H1 (cell line): Measurements from ENCODE around the gene TMEM44. TPM values are rescaled to one million over a fixed set of nuclear protein-coding genes. Genes with fewer than 3 reads are reported as not detected.

ENCODE experiments used
- CTCF ChIA-PET: fragments of 300-600 bp; sonication (Branson Sonifier 250); formaldehyde crosslinking; loops from one replicate; lab custom pipeline; 2021; ENCODE audit not compliant: partially characterized antibody; lab: Charles Lee
- POLR2A ChIA-PET: fragments of 300-600 bp; sonication (Branson Sonifier 250); formaldehyde crosslinking; loops from one replicate; lab custom pipeline; 2021; ENCODE audit warnings: inconsistent platforms; ENCODE audit not compliant: partially characterized antibody; lab: Charles Lee
- DNase-seq, 2 experiments: peaks; one replicate each; pipeline versions ENCODE4 v3.0.0 to v3.0.0-alpha.2; 2010 to 2022; ENCODE audit warnings: low spot score in 2 of 2, low read depth in 1 of 2, mixed read lengths in 1 of 2
- FAIRE-seq: peaks from 2 replicates; lab custom pipeline; 2011; peaks lifted over from hg19 to GRCh38; lab: Jason Lieb, UNC
- H2AFZ ChIP-seq: 2 replicates; pipeline ENCODE4 v1.8.1; 2012; ENCODE audit warnings: low read length, inconsistent platforms
- H2AK5ac ChIP-seq: 2 replicates; pipeline ENCODE4 v1.6.1; 2013; ENCODE audit warnings: low read depth, low read length
- H2BK120ac ChIP-seq: replicated peaks from 2 replicates; pipeline ENCODE3; 2013; ENCODE audit warnings: low read depth, low read length, inconsistent platforms
- H2BK12ac ChIP-seq: 2 replicates; pipeline ENCODE4 v1.6.1; 2013; ENCODE audit warnings: low read depth, low read length
- H2BK15ac ChIP-seq: 2 replicates; pipeline ENCODE4 v1.6.1; 2013; ENCODE audit warnings: low read length
- H2BK20ac ChIP-seq: 2 replicates; pipeline ENCODE4 v1.6.1; 2013; ENCODE audit warnings: low read length
- H2BK5ac ChIP-seq: 2 replicates; pipeline ENCODE4 v1.6.1; 2013; ENCODE audit warnings: low read depth, low read length
- H3K14ac ChIP-seq: 2 replicates; pipeline ENCODE4 v1.6.1; 2013; ENCODE audit warnings: inconsistent platforms; ENCODE audit not compliant: insufficient read length
- H3K18ac ChIP-seq: 2 replicates; pipeline ENCODE4 v1.6.1; 2013; ENCODE audit warnings: low read length; ENCODE audit errors: extremely low read depth
- H3K23ac ChIP-seq: 2 replicates; pipeline ENCODE4 v1.6.1; 2013; ENCODE audit warnings: inconsistent platforms; ENCODE audit not compliant: insufficient read length
- H3K23me2 ChIP-seq: 2 replicates; pipeline ENCODE4 v1.6.1; 2013; ENCODE audit warnings: low read depth, low read length
- H3K27ac ChIP-seq: 2 replicates; pipeline ENCODE4 v1.6.1; 2011; ENCODE audit warnings: low read depth, low read length, inconsistent platforms
- H3K27me3 ChIP-seq, 4 experiments: replicated peaks in 1 of 4; 1 replicate in 1 of 4; 2 replicates in 3 of 4; pipeline versions ENCODE4 v1.6.1 to v1.8.1; 2011 to 2013; ENCODE audit warnings: low read length in 3 of 4, mild to moderate bottlenecking in 3 of 4, inconsistent platforms in 2 of 4, mixed read lengths in 2 of 4, moderate library complexity in 1 of 4; ENCODE audit not compliant: control insufficient read depth in 3 of 4, insufficient read depth in 3 of 4; ENCODE audit errors: extremely low read depth in 1 of 4
- H3K36me3 ChIP-seq, 4 experiments: 2 replicates each; pipeline versions ENCODE4 v1.6.1 to v1.8.1; 2011 to 2013; ENCODE audit warnings: mild to moderate bottlenecking in 4 of 4, low read length in 3 of 4, moderate library complexity in 2 of 4, control low read depth in 1 of 4, inconsistent platforms in 1 of 4; ENCODE audit not compliant: insufficient read depth in 4 of 4, control insufficient read depth in 2 of 4
- H3K4ac ChIP-seq: replicated peaks from 2 replicates; pipeline ENCODE3; 2013; ENCODE audit warnings: low read length, low read depth, mixed read lengths, inconsistent platforms; ENCODE audit not compliant: insufficient read length
- H3K4me1 ChIP-seq, 4 experiments: replicated peaks in 1 of 4; 1 replicate in 1 of 4; 2 replicates in 3 of 4; pipeline versions ENCODE4 v1.6.1 to v1.8.1; 2011 to 2013; ENCODE audit warnings: low read length in 3 of 4, inconsistent platforms in 2 of 4, mixed read lengths in 1 of 4; ENCODE audit not compliant: insufficient read depth in 4 of 4, control insufficient read depth in 3 of 4
- H3K4me2 ChIP-seq, 2 experiments: 2 replicates each; pipeline versions ENCODE4 v1.6.1 to v1.8.1; 2011 to 2013; ENCODE audit warnings: low read depth in 2 of 2, low read length in 2 of 2, control low read depth in 1 of 2, inconsistent platforms in 1 of 2, mild to moderate bottlenecking in 1 of 2; ENCODE audit not compliant: insufficient read depth in 1 of 2
- H3K4me3 ChIP-seq, 4 experiments: fragments of 200-600, 300-600 bp in 1 of 4; sonication (generic), shearing (Covaris generic), sonication (Bioruptor Twin) in 1 of 4; 2 replicates each; pipeline versions ENCODE4 v1.5.1 to v1.8.1; 2011 to 2016; ENCODE audit warnings: low read length in 4 of 4, low read depth in 3 of 4, control low read depth in 2 of 4, inconsistent platforms in 2 of 4, mild to moderate bottlenecking in 2 of 4, mixed read lengths in 1 of 4, moderate library complexity in 1 of 4; ENCODE audit not compliant: insufficient read depth in 2 of 4; ENCODE audit errors: extremely low read depth in 1 of 4
- H3K56ac ChIP-seq: replicated peaks from 2 replicates; pipeline ENCODE3; 2013; ENCODE audit warnings: low read depth, mild to moderate bottlenecking, mixed read lengths, low read length, inconsistent platforms; ENCODE audit not compliant: insufficient read length
- H3K79me1 ChIP-seq: 2 replicates; pipeline ENCODE4 v1.6.1; 2013; ENCODE audit warnings: low read depth, low read length, control low read depth
- H3K79me2 ChIP-seq, 2 experiments: 2 replicates each; pipeline versions ENCODE4 v1.6.1 to v1.8.1; 2012 to 2013; ENCODE audit warnings: low read length in 2 of 2, mild to moderate bottlenecking in 2 of 2, inconsistent platforms in 1 of 2; ENCODE audit not compliant: insufficient read depth in 2 of 2, control insufficient read depth in 1 of 2
- H3K9ac ChIP-seq, 4 experiments: replicated peaks in 1 of 4; 1 replicate in 1 of 4; 2 replicates in 3 of 4; pipeline versions ENCODE4 v1.6.1 to v1.8.1; 2011 to 2013; ENCODE audit warnings: low read depth in 3 of 4, low read length in 3 of 4, control low read depth in 2 of 4, mild to moderate bottlenecking in 2 of 4, moderate library complexity in 2 of 4, inconsistent platforms in 1 of 4; ENCODE audit errors: extremely low read depth in 1 of 4
- H3K9me3 ChIP-seq, 2 experiments: 2 replicates each; pipeline versions ENCODE4 v1.6.1 to v1.8.1; 2012 to 2013; ENCODE audit warnings: mild to moderate bottlenecking in 2 of 2, moderate library complexity in 2 of 2, control low read depth in 1 of 2, inconsistent platforms in 1 of 2, low read depth in 1 of 2, low read length in 1 of 2, mixed read lengths in 1 of 2; ENCODE audit not compliant: insufficient read depth in 2 of 2
- H4K20me1 ChIP-seq, 2 experiments: replicated peaks in 1 of 2; 2 replicates each; pipeline versions ENCODE3 to v1.8.1; 2011 to 2013; ENCODE audit warnings: inconsistent platforms in 2 of 2, low read length in 2 of 2, mild to moderate bottlenecking in 1 of 2; ENCODE audit not compliant: insufficient read depth in 2 of 2, control insufficient read depth in 1 of 2
- H4K5ac ChIP-seq: 2 replicates; pipeline ENCODE4 v1.6.1; 2013; ENCODE audit warnings: low read length, low read depth, mixed read lengths, inconsistent platforms; ENCODE audit not compliant: insufficient read length
- H4K8ac ChIP-seq: 2 replicates; pipeline ENCODE4 v1.8.0; 2013; ENCODE audit warnings: mild to moderate bottlenecking, moderate library complexity, low read length, inconsistent platforms; ENCODE audit not compliant: insufficient read depth; ENCODE audit errors: extremely low read depth
- H4K91ac ChIP-seq: replicated peaks from 2 replicates; pipeline ENCODE3; 2013; ENCODE audit warnings: low read length, mixed read lengths, inconsistent platforms; ENCODE audit not compliant: insufficient read length
- ATF2 ChIP-seq: IDR thresholded peaks from 2 replicates; pipeline ENCODE4 v1.6.1; 2012; ENCODE audit warnings: low read length, inconsistent platforms
- CBX5 ChIP-seq: fragments of 300-800, 300-1000 bp; sonication (generic); IDR thresholded peaks from 2 replicates; pipeline ENCODE4 v1.7.1; 2016; ENCODE audit warnings: antibody characterized with exemption, low read length, low read depth
- E2F6 ChIP-seq: IDR thresholded peaks from 2 replicates; pipeline ENCODE4 v1.6.1; 2012; ENCODE audit warnings: inconsistent platforms
- HDAC6 ChIP-seq: IDR thresholded peaks from one replicate; pipeline ENCODE4 v1.7.1; 2012; ENCODE audit warnings: low read depth, mild to moderate bottlenecking, inconsistent platforms, low read length, moderate library complexity
- JUND ChIP-seq: IDR thresholded peaks from 2 replicates; pipeline ENCODE4 v1.6.1; 2011; ENCODE audit warnings: mild to moderate bottlenecking, improper control_type of control experiment, low read length
- MAX ChIP-seq: IDR thresholded peaks from 2 replicates; pipeline ENCODE4 v1.6.1; 2012; ENCODE audit warnings: inconsistent platforms
- SAP30 ChIP-seq: fragments of 300-600 bp; sonication (generic); IDR thresholded peaks from 2 replicates; pipeline ENCODE4 v1.7.1; 2012; ENCODE audit warnings: low read length, moderate library complexity, mild to moderate bottlenecking, inconsistent platforms; ENCODE audit not compliant: insufficient read depth, insufficient replicate concordance
- SRF ChIP-seq: IDR thresholded peaks from 2 replicates; pipeline ENCODE4 v1.6.1; 2011; ENCODE audit warnings: mild to moderate bottlenecking, low read depth, low read length, moderate library complexity
- SUZ12 ChIP-seq: fragments of 200-600 bp; sonication (generic); IDR thresholded peaks from 2 replicates; pipeline ENCODE4 v1.6.1; 2012; ENCODE audit warnings: mild to moderate bottlenecking, inconsistent platforms, low read length, moderate library complexity, mixed read lengths
- TAF1 ChIP-seq: IDR thresholded peaks from 2 replicates; pipeline ENCODE4 v1.6.1; 2011; ENCODE audit warnings: mild to moderate bottlenecking, low read depth, low read length
- WGBS, 2 experiments: shearing (Covaris generic) in 1 of 2; methylation state at CpG; one replicate each; pipeline versions ENCODE4 v1.1.6 to v1.1.7; 2013 to 2015; ENCODE audit warnings: low lambda C conversion rate in 2 of 2, mixed read lengths in 2 of 2, inconsistent platforms in 1 of 2, low coverage in 1 of 2, missing lambda C conversion rate in 1 of 2; ENCODE audit not compliant: insufficient replicate concordance in 2 of 2, insufficient coverage in 1 of 2, insufficient read length in 1 of 2; ENCODE audit errors: extremely low coverage in 1 of 2, missing lambda C conversion rate in 1 of 2; 5-methylcytosine and 5-hydroxymethylcytosine counted together
- polyA plus RNA-seq, 7 experiments: library from polyadenylated mRNA; depleted of rRNA in 3 of 7; stranded (reverse) in 5 of 7; unstranded in 2 of 7; fragments of >200 nt in 5 of 7; fragments of 200-250 nt in 2 of 7; gene quantifications; 1 replicate in 5 of 7; 2 replicates in 1 of 7; 4 replicates in 1 of 7; pipeline versions ENCODE4 v1.2.1 to v1.2.3, GENCODE V29; 2011 to 2013; ENCODE audit warnings: missing spikeins in 2 of 7, mixed read lengths in 2 of 7
- total RNA-seq: library from RNA; stranded (reverse); fragmentation: NEBNext Ultra II Directional; extraction: Animal tissue kit (Norgen Biotek cat#: 25700); gene quantifications from 2 replicates; pipeline ENCODE4 v1.2.1, GENCODE V29; 2021

The TMEM44 gene
- total and polyA plus RNA-seq, 2 of the 8 experiments (the other 6 are each of a cell fraction or from before 2014, with no cell fraction given) = 14.0 to 16.7 TPM

- Histone ChIP-seq H3K4me1 (no peaks in the 10 kb centered on the region), H3K18ac (no peak overlapping the region), H4K8ac (no peak overlapping the region), H4K91ac (no peak overlapping the region), H4K5ac (no peak overlapping the region), H3K4me2 (no peak overlapping the region), H3K9me3 (no peaks in the 10 kb centered on the region), H3K27ac (no peak overlapping the region), H3K79me2 (no peaks in the 10 kb centered on the region), H2AFZ (no peak overlapping the region), H3K27me3 (no peaks in the 10 kb centered on the region), H2BK20ac (no peak overlapping the region), H3K4me3 (no peak overlapping the region), H3K4ac (no peak overlapping the region), H3K14ac (no peak overlapping the region), H2BK15ac (no peak overlapping the region), H2BK5ac (no peak overlapping the region), H2AK5ac (no peak overlapping the region), H3K36me3 (no peaks in the 10 kb centered on the region; a peak in 2 of 8 replicates), H2BK12ac (no peak overlapping the region), H3K23me2 (no peaks in the 10 kb centered on the region), H3K23ac (no peak overlapping the region), H3K56ac (no peak overlapping the region), H3K79me1 (no peaks in the 10 kb centered on the region), H3K9ac (no peak overlapping the region; a peak in 1 of 7 replicates), H4K20me1 (no peaks in the 10 kb centered on the region), H2BK120ac (no peak overlapping the region)
- ChIA-PET POLR2A (no interaction called here), CTCF (interaction anchor here (1.0 kb wide), 1 partner anchor 12 kb away, joined by 3 read pairs; no protein-coding TSS in a partner anchor)
- 88 to 100% methylated on average over 1 to 24 of the region's 25 CpGs for WGBS, 2 experiments
- FAIRE-seq (no peak), DNase-seq (no peak)
- TF ChIP-seq SUZ12 = no peak
- no peak for TF ChIP-seq SAP30
- no peak for TF ChIP-seq CBX5
- no peak for TF ChIP-seq ATF2
- no peak for TF ChIP-seq HDAC6
- TF ChIP-seq JUND = no peak
- TF ChIP-seq MAX = no peak
- no peak for TF ChIP-seq TAF1
- no peak for TF ChIP-seq E2F6
- no peak for TF ChIP-seq SRF
Measured at GRCh38 chr3:194598771-194599557, 34.3 kb downstream of the TMEM44 start.
